NCI-H2196 treated with DMSO at 0.1 percent for 48 hours (cell line): ENCODE data around the gene SRSF3.
"Not testable (repeated sequence)": the region's sequence is repeated elsewhere in the genome, so short reads cannot be mapped to it uniquely, and the experiment has no call there.

ENCODE experiments used
- DNase-seq: peaks from one replicate; lab custom pipeline; 2025; ENCODE audit not compliant: unreplicated experiment; lab: John Stamatoyannopoulos, UW

The SRSF3 gene

GRCh38 chr6:36594029-36594815 is at the start of gene SRSF3:
Gene SRSF3, plus strand, starts transcription at chr6:36594362. Its CDS starts 2,401 bp downstream, at chr6:36596763.
- peak; percentile 95 for DNase-seq

- no peak for DNase-seq
Observed at GRCh38 chr6:36545767-36546307, 48.3 kb upstream of the SRSF3 start.

GRCh38 chr6:36546308-36546919 is 47.7 kb upstream of the SRSF3 start:
- DNase-seq: no peak

- DNase-seq: peak; percentile 76
Observed at GRCh38 chr6:36546920-36547645, 47.1 kb upstream of the SRSF3 start, which contains the start of gene STK38. Gene STK38, minus strand, starts transcription at chr6:36547479. Its CDS starts 7,277 bp downstream, at chr6:36540202.

GRCh38 chr6:36547646-36548400 is 46.3 kb upstream of the SRSF3 start:
- DNase-seq: no peak

- no peak for DNase-seq
Observed at GRCh38 chr6:36548401-36548743, 45.8 kb upstream of the SRSF3 start.

GRCh38 chr6:36550473-36551000 is 43.6 kb upstream of the SRSF3 start:
- DNase-seq: no peak

- no peak for DNase-seq
Observed at GRCh38 chr6:36555750-36556252, 38.4 kb upstream of the SRSF3 start.

- DNase-seq: no peak
Observed at GRCh38 chr6:36556281-36556680, 37.9 kb upstream of the SRSF3 start.

- no peak for DNase-seq
Observed at GRCh38 chr6:36559011-36559793, 35.0 kb upstream of the SRSF3 start.

GRCh38 chr6:36560822-36561221 is 33.3 kb upstream of the SRSF3 start:
- DNase-seq: no peak

GRCh38 chr6:36563237-36563927 is 30.8 kb upstream of the SRSF3 start:
- DNase-seq: no peak

GRCh38 chr6:36563928-36564284 is 30.3 kb upstream of the SRSF3 start:
- no peak for DNase-seq

- no peak for DNase-seq
Observed at GRCh38 chr6:36566418-36566905, 27.7 kb upstream of the SRSF3 start.

GRCh38 chr6:36570264-36570663 is 23.9 kb upstream of the SRSF3 start:
- DNase-seq: no peak

- no peak for DNase-seq
Observed at GRCh38 chr6:36571122-36572043, 22.8 kb upstream of the SRSF3 start.

GRCh38 chr6:36572353-36573311 is 21.5 kb upstream of the SRSF3 start:
- DNase-seq: not testable (repeated sequence)
